AG04450 (cell line): ENCODE results near the gene CDC42EP5. TPM values are rescaled to one million over a fixed set of nuclear protein-coding genes. Genes with fewer than 3 reads are reported as not detected.

Experiments used
- CTCF ChIA-PET: fragments of 300-600, 350-600 bp; formaldehyde crosslinking; extraction: SDS; loops from one replicate; lab custom pipeline; 2022; ENCODE audit warnings: antibody characterized with exemption, inconsistent platforms; lab: Charles Lee
- POLR2A ChIA-PET: fragments of 350-600 bp; formaldehyde crosslinking; extraction: SDS; loops from one replicate; lab custom pipeline; 2021; ENCODE audit warnings: antibody characterized with exemption, inconsistent platforms; lab: Yijun Ruan, JAX
- DNase-seq: peaks from one replicate; pipeline ENCODE4 v3.0.0-alpha.2; 2011; ENCODE audit warnings: low read depth, low spot score
- H3K27ac ChIP-seq: one replicate; pipeline ENCODE4 v1.5.1; 2012; ENCODE audit warnings: low read depth, low read length, control low read depth
- H3K27me3 ChIP-seq: one replicate; pipeline ENCODE4 v1.6.0; 2012; ENCODE audit warnings: low read length; ENCODE audit not compliant: control insufficient read depth, insufficient read depth
- H3K4me3 ChIP-seq: 2 replicates; pipeline ENCODE4 v1.5.1; 2011; ENCODE audit warnings: mild to moderate bottlenecking, low read depth, low read length, control low read depth
- H3K9me3 ChIP-seq: 2 replicates; pipeline ENCODE4 v1.5.1; 2012; ENCODE audit warnings: low read length; ENCODE audit not compliant: control insufficient read depth, insufficient read depth
- CTCF ChIP-seq: IDR thresholded peaks from 2 replicates; pipeline ENCODE4 v1.5.1; 2011; ENCODE audit warnings: low read depth, low read length, control low read depth, inconsistent platforms
- polyA plus RNA-seq: library from polyadenylated mRNA; depleted of rRNA; stranded (reverse); fragments of >200 nt; gene quantifications from 2 replicates; pipeline ENCODE4 v1.2.3, GENCODE V29; 2011

CDC42EP5 gene
- polyA plus RNA-seq, 1 experiment = 12.3 TPM

- ChIA-PET CTCF (no interaction called here), POLR2A (interaction anchor here (0.6 to 1.0 kb wide), 2 partner anchors 9 to 20 kb away, joined by 4 read pairs; partner anchors contain the start of gene LENG8)
- DNase-seq = no peak
- no peak overlapping the region for H3K4me3 ChIP-seq
- peaks cover 22% of the 10 kb centered on the region for H3K27me3 ChIP-seq
- H3K9me3 ChIP-seq = peaks cover 4% of the 10 kb centered on the region; the same call in 1 of the 2 replicates
- no peak overlapping the region for H3K27ac ChIP-seq
- TF ChIP-seq CTCF = no peak
Observed at GRCh38 chr19:54429176-54429495, 44.0 kb downstream of the CDC42EP5 start.

DNA sequence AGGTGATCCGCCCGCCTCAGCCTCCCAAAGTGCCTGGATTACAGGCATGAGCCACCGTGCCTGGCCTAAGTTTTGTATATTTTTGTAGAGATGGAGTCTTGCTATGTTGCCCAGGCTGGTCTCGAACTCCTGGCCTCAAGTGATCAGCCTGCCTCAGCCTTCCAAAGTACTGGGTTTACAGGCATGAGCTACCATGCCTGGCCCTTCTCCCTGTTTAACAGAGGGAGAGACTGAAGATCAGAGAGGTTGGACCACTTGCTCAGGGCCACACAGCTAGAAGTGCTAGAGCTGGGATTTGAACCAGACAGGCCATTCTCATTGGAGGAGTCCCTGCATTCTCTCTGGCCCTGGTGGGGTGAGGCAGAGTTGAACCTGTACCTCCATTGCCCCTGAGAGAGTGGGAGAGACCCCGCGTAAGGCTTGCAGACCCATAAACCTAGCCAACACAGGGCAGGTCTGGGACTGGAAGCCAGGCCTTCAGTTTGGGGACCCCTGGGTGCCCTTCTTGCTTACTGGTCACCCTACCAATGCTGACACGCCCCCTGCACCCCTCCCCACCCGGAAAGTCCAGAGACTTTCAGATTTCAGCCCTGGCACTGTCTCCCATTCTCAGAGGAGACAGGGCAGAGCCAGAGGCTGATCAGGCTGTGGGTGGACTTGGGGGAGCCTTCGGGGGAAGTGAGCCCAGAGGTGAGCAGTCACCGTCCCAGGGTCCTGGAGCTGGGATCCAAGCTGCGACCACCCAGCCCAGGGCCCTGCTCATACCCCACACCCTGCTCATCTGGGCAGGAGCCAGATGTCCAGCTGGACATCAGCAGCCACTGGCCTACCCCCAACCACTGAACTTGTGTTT is 44.5 kb downstream of the CDC42EP5 start:
- H3K9me3 ChIP-seq = peaks cover 5% of the 10 kb centered on the region; the same call in 1 of the 2 replicates
- CTCF ChIA-PET = interaction anchor here (0.5 to 0.6 kb wide), 2 partner anchors 245 to 575 kb away, joined by 3 read pairs; no protein-coding TSS in a partner anchor
- TF ChIP-seq CTCF = no peak
- no peak overlapping the region for H3K27ac ChIP-seq
- H3K4me3 ChIP-seq = no peak overlapping the region
- DNase-seq = no peak
- POLR2A ChIA-PET = interaction anchor here (0.6 to 1.1 kb wide), 3 partner anchors 20 to 57 kb away, joined by 4 to 6 read pairs (median 4); partner anchors contain the start of gene LENG8
- peaks cover 23% of the 10 kb centered on the region for H3K27me3 ChIP-seq

GRCh38 chr19:54427586-54427985 is 45.5 kb downstream of the CDC42EP5 start:
- H3K27me3 ChIP-seq = peaks cover 23% of the 10 kb centered on the region
- DNase-seq = no peak
- no peak for TF ChIP-seq CTCF
- no peak overlapping the region for H3K4me3 ChIP-seq
- peaks cover 5% of the 10 kb centered on the region; the same call in 1 of the 2 replicates for H3K9me3 ChIP-seq
- CTCF ChIA-PET = no interaction called here
- no peak overlapping the region for H3K27ac ChIP-seq
- POLR2A ChIA-PET = no interaction called here

DNA sequence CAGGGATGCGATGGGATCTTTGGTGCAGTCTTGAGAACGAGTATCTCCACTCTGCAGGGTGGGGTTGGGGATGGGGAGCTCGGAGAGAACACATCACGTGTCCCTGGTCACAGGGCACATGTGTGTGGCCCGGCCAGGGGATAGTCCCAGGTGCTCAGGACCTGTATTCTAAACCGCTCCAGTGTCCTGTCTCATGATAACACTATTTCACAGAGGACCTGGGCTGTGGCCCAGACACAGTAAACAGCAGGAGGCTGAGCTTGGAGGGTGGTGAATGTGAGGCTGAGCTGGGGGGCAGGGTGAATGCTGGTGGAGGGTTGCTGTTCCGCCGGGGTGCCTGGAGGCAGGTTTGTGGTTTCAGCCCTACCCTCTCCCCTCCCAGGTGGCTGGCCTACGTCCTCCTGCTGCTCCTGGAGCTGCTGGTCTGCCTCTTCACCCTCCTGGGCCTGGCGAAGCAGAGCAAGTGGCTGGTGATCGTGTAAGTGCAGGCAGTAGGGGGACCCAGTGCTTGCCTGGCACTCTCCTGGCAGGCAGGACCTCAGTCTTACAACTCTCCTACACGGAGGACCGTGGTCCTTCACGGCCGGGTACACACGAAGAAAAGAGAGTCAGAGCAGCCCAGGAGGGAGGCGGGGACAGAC is 46.7 kb downstream of the CDC42EP5 start:
- CTCF ChIA-PET = no interaction called here
- DNase-seq = no peak
- TF ChIP-seq CTCF = no peak
- POLR2A ChIA-PET = interaction anchor here (0.7 kb wide), 1 partner anchor 36 kb away, joined by 4 read pairs; no protein-coding TSS in a partner anchor
- Histone ChIP-seq H3K27ac (no peak overlapping the region), H3K27me3 (peaks cover 27% of the 10 kb centered on the region), H3K4me3 (no peak overlapping the region), H3K9me3 (peaks cover 5% of the 10 kb centered on the region; the same call in 1 of the 2 replicates)

GRCh38 chr19:54425382-54425723 is 47.7 kb downstream of the CDC42EP5 start:
- Histone ChIP-seq H3K9me3 (peaks cover 5% of the 10 kb centered on the region; the same call in 1 of the 2 replicates), H3K27me3 (peaks cover 32% of the 10 kb centered on the region), H3K4me3 (no peak overlapping the region), H3K27ac (no peak overlapping the region)
- TF ChIP-seq CTCF = no peak
- DNase-seq = no peak
- CTCF ChIA-PET = no interaction called here
- POLR2A ChIA-PET = interaction anchor here (0.7 kb wide), 1 partner anchor 37 kb away, joined by 4 read pairs; no protein-coding TSS in a partner anchor
